ENCODE data around the gene RTL10. TPM values are rescaled to one million over a fixed set of nuclear protein-coding genes. Genes with fewer than 3 reads are reported as not detected.
A peak's percentile ranks its signal among the peaks of the same experiment; 100 is the strongest.

RTL10 gene
- total and polyA plus RNA-seq, 2 of the 13 experiments (the other 11 are each of a cell fraction or from before 2014, with no cell fraction given): 14.1 to 15.8 TPM

DNA sequence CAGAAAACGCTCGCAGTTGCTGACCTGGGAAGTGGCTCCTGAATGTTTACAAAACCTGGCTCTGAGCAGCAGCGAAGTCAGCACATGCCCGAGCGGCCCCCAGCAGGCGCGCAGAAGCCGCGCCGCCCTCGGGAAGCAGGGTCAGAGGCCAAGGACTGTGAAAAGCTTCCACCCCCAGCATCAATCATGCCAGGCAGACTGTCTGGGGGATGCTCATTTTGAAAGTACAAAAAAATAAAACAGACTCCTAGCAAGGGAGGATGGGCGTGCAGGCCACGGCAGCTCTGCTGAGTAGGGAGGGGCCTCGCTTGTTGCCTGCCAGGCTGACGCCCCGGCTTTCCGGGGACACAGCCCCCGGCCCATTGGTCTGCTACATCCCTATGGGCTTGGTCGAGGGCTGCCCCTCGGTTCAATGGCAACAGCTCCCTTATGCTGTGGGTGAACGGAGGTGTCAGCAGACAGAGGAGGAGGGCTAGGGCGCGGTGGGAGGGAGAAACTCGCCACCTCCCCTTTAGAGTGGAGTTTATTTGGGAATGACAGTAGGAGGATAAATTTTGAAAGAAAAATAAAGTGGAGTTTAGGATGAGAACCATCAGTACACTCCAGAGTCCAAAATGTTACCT is 37.7 kb upstream of the RTL10 start (continued):
- TF ChIP-seq HOXA9 (CRISPR knock-in tag; IDR thresholded peaks at IDR 0.05; ENCODE audit: borderline replicate concordance) (no peak), ZSCAN29 (CRISPR knock-in tag; conservative IDR thresholded peaks at IDR 0.05) (no peak), PTBP1 (IDR thresholded peaks at IDR 0.05; ENCODE audit: low read depth, low read length, poor library complexity, severe bottlenecking) (peak; percentile 57), RFX5 (IDR thresholded peaks at IDR 0.05; ENCODE audit: low read depth, low read length) (no peak), NR3C1 (CRISPR knock-in tag; IDR thresholded peaks at IDR 0.05) (no peak), SP1 (IDR thresholded peaks at IDR 0.05) (no peak), SP1 (CRISPR knock-in tag; IDR thresholded peaks at IDR 0.05) (no peak), MED1 (CRISPR knock-in tag; IDR thresholded peaks at IDR 0.05) (peak; percentile 88), TAF1 (CRISPR knock-in tag; IDR thresholded peaks at IDR 0.05) (no peak; the same call in 1 of the 2 replicates), XRCC5 (optimal IDR thresholded peaks at IDR 0.05; ENCODE audit: low read length) (no peak), ZNF30 (CRISPR knock-in tag; IDR thresholded peaks at IDR 0.05) (peak; percentile 98; the same call in 1 of the 2 replicates), ZC3H13 (CRISPR knock-in tag; IDR thresholded peaks at IDR 0.05) (peak; percentile 91), HNRNPH1 (optimal IDR thresholded peaks at IDR 0.05; ENCODE audit: low read depth, low read length) (no peak), RFX3 (CRISPR knock-in tag; IDR thresholded peaks at IDR 0.05) (peak; percentile 24; the same call in 1 of the 2 replicates)
- TF ChIP-seq, protein P1, sequence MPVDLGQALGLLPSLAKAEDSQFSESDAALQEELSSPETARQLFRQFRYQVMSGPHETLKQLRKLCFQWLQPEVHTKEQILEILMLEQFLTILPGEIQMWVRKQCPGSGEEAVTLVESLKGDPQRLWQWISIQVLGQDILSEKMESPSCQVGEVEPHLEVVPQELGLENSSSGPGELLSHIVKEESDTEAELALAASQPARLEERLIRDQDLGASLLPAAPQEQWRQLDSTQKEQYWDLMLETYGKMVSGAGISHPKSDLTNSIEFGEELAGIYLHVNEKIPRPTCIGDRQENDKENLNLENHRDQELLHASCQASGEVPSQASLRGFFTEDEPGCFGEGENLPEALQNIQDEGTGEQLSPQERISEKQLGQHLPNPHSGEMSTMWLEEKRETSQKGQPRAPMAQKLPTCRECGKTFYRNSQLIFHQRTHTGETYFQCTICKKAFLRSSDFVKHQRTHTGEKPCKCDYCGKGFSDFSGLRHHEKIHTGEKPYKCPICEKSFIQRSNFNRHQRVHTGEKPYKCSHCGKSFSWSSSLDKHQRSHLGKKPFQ (CRISPR knock-in tag; IDR thresholded peaks at IDR 0.05; ENCODE audit: insufficient replicate concordance): peak; percentile 95
- TF ChIP-seq, protein P2, sequence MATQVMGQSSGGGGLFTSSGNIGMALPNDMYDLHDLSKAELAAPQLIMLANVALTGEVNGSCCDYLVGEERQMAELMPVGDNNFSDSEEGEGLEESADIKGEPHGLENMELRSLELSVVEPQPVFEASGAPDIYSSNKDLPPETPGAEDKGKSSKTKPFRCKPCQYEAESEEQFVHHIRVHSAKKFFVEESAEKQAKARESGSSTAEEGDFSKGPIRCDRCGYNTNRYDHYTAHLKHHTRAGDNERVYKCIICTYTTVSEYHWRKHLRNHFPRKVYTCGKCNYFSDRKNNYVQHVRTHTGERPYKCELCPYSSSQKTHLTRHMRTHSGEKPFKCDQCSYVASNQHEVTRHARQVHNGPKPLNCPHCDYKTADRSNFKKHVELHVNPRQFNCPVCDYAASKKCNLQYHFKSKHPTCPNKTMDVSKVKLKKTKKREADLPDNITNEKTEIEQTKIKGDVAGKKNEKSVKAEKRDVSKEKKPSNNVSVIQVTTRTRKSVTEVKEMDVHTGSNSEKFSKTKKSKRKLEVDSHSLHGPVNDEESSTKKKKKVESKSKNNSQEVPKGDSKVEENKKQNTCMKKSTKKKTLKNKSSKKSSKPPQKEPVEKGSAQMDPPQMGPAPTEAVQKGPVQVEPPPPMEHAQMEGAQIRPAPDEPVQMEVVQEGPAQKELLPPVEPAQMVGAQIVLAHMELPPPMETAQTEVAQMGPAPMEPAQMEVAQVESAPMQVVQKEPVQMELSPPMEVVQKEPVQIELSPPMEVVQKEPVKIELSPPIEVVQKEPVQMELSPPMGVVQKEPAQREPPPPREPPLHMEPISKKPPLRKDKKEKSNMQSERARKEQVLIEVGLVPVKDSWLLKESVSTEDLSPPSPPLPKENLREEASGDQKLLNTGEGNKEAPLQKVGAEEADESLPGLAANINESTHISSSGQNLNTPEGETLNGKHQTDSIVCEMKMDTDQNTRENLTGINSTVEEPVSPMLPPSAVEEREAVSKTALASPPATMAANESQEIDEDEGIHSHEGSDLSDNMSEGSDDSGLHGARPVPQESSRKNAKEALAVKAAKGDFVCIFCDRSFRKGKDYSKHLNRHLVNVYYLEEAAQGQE (IDR thresholded peaks at IDR 0.05; ENCODE audit: borderline replicate concordance in 1 of 2, low read depth in 1 of 2, low read length in 2 of 2): no peak
- TF ChIP-seq, protein P3, sequence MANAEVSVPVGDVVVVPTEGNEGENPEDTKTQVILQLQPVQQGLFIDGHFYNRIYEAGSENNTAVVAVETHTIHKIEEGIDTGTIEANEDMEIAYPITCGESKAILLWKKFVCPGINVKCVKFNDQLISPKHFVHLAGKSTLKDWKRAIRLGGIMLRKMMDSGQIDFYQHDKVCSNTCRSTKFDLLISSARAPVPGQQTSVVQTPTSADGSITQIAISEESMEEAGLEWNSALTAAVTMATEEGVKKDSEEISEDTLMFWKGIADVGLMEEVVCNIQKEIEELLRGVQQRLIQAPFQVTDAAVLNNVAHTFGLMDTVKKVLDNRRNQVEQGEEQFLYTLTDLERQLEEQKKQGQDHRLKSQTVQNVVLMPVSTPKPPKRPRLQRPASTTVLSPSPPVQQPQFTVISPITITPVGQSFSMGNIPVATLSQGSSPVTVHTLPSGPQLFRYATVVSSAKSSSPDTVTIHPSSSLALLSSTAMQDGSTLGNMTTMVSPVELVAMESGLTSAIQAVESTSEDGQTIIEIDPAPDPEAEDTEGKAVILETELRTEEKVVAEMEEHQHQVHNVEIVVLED (CRISPR knock-in tag; IDR thresholded peaks at IDR 0.05; ENCODE audit: borderline replicate concordance): peak; percentile 58
- TF ChIP-seq, protein P4, sequence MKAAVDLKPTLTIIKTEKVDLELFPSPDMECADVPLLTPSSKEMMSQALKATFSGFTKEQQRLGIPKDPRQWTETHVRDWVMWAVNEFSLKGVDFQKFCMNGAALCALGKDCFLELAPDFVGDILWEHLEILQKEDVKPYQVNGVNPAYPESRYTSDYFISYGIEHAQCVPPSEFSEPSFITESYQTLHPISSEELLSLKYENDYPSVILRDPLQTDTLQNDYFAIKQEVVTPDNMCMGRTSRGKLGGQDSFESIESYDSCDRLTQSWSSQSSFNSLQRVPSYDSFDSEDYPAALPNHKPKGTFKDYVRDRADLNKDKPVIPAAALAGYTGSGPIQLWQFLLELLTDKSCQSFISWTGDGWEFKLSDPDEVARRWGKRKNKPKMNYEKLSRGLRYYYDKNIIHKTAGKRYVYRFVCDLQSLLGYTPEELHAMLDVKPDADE (CRISPR knock-in tag; IDR thresholded peaks at IDR 0.05): peak; percentile 86; the same call in 1 of the 2 replicates
- TF ChIP-seq, protein P5, sequence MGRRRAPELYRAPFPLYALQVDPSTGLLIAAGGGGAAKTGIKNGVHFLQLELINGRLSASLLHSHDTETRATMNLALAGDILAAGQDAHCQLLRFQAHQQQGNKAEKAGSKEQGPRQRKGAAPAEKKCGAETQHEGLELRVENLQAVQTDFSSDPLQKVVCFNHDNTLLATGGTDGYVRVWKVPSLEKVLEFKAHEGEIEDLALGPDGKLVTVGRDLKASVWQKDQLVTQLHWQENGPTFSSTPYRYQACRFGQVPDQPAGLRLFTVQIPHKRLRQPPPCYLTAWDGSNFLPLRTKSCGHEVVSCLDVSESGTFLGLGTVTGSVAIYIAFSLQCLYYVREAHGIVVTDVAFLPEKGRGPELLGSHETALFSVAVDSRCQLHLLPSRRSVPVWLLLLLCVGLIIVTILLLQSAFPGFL (CRISPR knock-in tag; IDR thresholded peaks at IDR 0.05): no peak

All from HepG2 (cell line).